NOMO-1 treated with dmso at 0.1 percent for 144 hours (cell line): ENCODE results near the gene PALD1.
"Not testable (repeated sequence)": the region's sequence is repeated elsewhere in the genome, so short reads cannot be mapped to it uniquely, and the experiment has no call there.

Experiments used
- DNase-seq: peaks from one replicate; lab custom pipeline; 2025; ENCODE audit not compliant: unreplicated experiment; lab: John Stamatoyannopoulos, UW

Gene PALD1

GRCh38 chr10:70602665-70603448 lies 124.3 kb downstream of the PALD1 start, which contains the start of gene PRF1:
PRF1 (minus strand) TSS chr10:70602741; CDS start chr10:70600902, 1,839 bp downstream.
- no peak for DNase-seq

GRCh38 chr10:70603449-70603801 lies 124.9 kb downstream of the PALD1 start:
- no peak for DNase-seq

GRCh38 chr10:70604106-70604505 lies 125.5 kb downstream of the PALD1 start:
- DNase-seq, result no peak

DNA sequence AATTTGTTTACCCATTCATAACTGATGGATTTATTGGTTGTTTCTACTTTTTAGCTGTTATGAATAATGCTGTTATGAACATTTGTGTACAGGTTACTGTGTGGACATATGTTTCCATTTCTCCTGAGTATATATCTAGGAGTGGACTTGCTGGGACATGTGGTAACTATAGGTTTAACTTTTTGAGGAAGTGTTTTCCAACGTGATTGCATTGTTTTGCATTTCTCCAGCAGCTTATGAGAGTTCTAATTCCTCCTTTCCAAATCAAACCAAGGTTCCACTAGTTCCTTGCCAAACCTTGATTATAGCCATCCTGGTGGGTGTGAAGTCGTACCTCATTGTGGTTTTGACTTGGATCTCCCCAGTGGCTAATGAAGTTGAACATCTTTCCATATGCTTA lies 126.6 kb downstream of the PALD1 start:
- no peak for DNase-seq

DNA sequence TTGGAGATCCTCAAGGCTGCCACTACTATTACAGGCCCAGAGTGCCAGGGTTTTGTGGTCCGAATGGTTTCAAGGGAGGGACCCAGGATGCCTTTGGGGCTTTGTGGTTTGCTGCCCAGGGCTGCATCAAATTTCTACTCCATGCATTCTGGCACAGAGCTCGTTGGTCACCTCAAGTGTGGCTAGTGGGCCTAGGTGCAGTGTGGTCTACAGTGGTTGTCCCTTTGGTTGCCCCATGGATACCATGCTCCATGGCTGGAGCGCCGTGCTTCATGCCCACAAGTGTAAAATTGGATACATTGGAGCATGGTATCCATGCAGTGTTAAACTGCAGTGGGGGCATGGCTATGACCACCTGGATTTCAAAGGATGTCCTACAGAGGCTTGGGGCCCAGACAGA lies 129.4 kb downstream of the PALD1 start:
- DNase-seq, result no peak

DNA sequence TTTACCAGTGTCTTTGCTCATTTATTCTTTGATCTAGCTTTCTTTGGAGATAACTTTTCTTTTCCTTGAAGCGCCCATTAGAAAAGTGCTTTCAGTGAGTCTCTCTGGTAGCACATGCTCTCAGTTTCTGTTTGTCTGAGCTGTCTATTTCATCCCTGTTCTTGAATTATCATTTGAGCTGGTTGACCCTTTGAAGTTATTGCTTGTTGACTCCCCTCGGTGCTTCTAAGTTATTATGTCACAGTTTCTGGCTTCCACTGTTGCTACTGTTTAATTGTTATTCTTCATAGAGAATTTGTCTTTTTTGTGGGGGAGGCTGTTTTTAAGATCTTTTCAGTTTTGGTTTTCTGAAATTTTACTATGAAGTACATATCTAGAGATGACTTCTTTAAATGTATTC lies 135.4 kb downstream of the PALD1 start:
- no peak for DNase-seq

DNA sequence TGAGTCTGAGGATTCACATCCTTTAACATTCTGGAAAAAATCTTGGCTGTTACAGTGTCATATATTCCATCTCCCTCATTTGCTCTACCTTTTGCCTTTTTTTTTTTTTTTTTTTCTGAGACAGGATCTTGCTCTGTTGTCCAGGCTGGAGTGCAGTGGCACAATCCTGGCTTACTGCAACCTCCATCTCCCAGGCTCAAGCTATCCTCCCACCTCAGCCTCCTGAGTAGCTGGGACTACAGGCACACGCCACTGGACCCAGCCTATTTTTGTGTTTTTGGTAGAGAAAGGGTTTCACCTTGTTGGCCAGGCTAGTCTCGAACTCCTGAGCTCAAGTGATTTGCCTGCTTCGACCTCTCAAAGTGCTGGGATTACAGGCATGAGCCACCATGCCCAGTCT lies 135.8 kb downstream of the PALD1 start:
- DNase-seq, result not testable (repeated sequence)

DNA sequence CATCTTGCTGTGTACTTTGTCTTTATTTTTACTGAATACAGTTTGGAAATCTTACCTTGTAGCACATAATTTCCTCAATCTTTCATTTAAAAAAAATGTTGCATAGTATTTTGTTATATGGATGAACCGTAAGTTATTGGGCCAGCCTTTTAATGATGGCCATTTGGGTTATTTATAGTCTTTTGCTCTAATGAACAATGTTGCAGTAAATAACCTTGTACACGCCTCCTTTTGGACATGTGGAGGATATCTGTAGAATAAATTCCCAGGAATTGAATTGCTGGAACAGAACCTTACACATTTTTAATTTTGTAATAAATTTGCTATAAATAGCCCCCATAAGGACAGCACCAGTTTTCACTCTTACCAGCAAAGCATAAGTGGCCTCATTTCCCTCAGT lies 136.6 kb downstream of the PALD1 start:
- DNase-seq, result no peak

- DNase-seq, result peak; percentile 7
These were observed 137.4 kb downstream of the PALD1 start for GRCh38 chr10:70615784-70616522.

DNA sequence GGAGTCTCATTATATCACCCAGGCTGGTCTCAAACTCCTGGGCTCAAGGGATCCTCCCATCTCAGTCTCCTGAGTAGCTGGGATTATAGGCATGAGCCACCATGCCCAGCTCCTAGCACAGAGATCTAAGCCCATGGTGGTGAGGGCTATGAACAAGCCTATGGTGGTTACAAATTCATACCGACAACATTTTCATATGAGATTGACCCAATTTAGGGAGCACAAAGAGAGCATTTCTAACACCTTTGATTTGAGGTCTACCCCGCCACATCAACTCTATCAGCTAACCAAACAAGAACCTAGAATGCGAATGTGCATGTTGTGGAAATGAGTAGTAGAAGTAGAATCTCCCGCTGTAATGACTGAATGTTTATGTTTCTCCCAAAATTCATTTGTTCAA lies 138.2 kb downstream of the PALD1 start:
- no peak for DNase-seq
